ENCODE data around the gene SLC29A3. TPM values are rescaled to one million over a fixed set of nuclear protein-coding genes. Genes with fewer than 3 reads are reported as not detected.
A peak's percentile ranks its signal among the peaks of the same experiment; 100 is the strongest.

The SLC29A3 gene
- polyA plus RNA-seq, 6 donors from 2014 or later, result 4.3 to 14.5 (median 5.4) TPM

DNA sequence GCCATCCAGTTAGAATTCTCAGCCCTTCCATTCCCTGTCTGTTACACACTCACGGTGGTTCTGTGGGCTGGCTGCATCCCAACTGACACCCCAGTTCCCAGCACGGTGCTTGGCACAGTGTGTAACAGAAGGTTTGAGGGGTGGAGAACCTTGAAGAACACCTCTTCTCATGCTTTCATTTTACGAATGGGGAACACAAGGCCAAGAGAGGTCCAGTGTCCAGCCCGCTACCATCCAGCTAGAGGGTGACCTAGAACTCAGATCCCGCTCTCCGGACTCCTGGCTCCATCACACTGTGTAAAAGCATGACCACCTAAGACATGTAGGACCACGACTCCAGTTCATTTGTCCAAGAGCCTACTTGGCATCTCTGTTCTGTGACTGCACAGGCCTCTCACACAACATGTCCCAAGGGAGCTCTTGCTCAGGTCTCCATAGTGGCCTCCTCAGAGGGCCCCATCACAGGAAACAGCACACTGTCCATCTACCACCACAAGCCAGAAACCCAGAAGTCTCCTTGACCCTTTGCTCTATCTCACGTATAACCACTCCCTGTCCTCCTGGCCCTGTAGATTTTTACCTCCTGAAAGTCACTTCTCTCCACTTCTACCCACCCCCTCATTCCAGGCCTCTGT is 74.9 kb downstream of the SLC29A3 start:
- no peaks in the 10 kb centered on the region for H3K36me3 Mint-ChIP-seq
- peak overlapping the region in 1 of 8 donors; percentile 23 for H3K4me3 Mint-ChIP-seq
- peaks cover 35 to 88% (median 74%) of the 10 kb centered on the region in 3 donors for H3K27me3 Mint-ChIP-seq
- H3K9me3 Mint-ChIP-seq, result no peaks in the 10 kb centered on the region
- peaks cover 12 to 13% (median 13%) of the 10 kb centered on the region in 3 donors for H3K4me1 Mint-ChIP-seq
- no peak overlapping the region for H3K27ac Mint-ChIP-seq
- DNase-seq (no peak), ATAC-seq (ENCODE audit: low read depth in 2 of 2) (no peak)

GRCh38 chr10:71394926-71395562 is 76.0 kb downstream of the SLC29A3 start:
- Mint-ChIP-seq H3K9me3 (no peaks in the 10 kb centered on the region), H3K4me1 (peaks cover 12 to 13% (median 13%) of the 10 kb centered on the region in 3 donors), H3K36me3 (no peaks in the 10 kb centered on the region), H3K27ac (peak overlapping the region in 1 of 6 donors; percentile 55), H3K27me3 (peaks cover 41 to 88% (median 78%) of the 10 kb centered on the region in 3 donors), H3K4me3 (peak overlapping the region in 4 of 8 donors; percentile 21 to 84 (median 64))
- ATAC-seq (ENCODE audit: low read depth in 2 of 2) (no peak), DNase-seq (no peak)

DNA sequence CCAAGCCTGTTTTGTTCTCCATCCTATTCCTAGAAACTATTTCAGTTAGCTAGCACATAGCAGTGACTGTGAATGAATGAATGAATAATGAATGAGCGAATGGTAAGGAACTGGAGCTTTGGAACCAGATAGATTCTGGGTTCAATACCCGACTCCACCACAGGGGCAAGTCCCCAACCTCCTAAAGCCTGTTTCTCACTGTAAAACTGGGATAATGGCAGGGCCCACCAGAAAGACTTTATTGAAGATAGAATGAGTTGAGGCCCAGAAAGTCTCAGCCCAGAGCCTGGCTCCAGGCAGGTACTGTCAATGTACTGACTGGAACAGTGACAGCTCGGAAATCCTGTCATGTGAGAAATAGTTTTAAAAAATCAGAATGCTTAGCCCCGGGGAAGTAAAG is 76.6 kb downstream of the SLC29A3 start:
- DNase-seq, result no peak
- Mint-ChIP-seq H3K4me1 (peaks cover 12 to 13% (median 13%) of the 10 kb centered on the region in 3 donors), H3K9me3 (no peaks in the 10 kb centered on the region), H3K4me3 (peak overlapping the region in 7 of 8 donors; percentile 51 to 88 (median 81)), H3K27ac (peak overlapping the region in 1 of 6 donors; percentile 90), H3K27me3 (peaks cover 43 to 85% (median 76%) of the 10 kb centered on the region in 3 donors), H3K36me3 (no peaks in the 10 kb centered on the region)
- no peak for ATAC-seq (ENCODE audit: low read depth in 2 of 2)

DNA sequence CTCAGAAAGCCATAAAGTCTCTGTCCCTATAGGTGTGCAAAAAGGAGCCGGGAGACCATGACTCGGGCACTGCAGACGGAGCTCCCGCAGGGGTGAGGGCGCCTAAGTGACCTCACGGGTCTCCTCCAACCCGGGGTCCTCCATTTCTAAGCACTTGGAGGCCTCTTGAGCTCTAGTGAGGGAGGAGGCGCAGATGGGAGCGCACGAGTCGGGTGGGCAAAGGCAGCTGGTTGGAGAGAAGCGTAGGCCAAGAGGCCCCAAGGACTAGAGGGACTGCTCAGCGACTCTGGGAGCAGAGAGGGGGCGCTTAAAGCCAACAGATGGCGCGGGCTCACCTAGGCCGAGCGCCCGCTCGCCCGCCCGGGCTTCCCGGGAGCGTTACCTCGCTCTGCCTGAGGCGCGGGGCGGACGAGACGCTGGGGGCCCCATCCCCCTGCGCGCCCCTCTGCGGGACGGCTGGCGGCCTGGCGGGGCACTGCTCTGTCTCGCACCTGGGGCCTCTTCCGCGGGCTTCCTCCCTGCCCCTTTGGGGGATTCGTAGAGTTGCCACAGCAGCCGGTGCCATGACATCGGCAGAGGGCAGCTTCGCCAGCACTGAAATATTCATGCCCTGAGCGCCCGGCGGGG is 77.1 kb downstream of the SLC29A3 start:
- H3K36me3 Mint-ChIP-seq, result no peaks in the 10 kb centered on the region
- DNase-seq (peak; percentile 43), ATAC-seq (ENCODE audit: low read depth in 2 of 2) (peak; percentile 68 to 73)
- peaks cover 43 to 80% (median 70%) of the 10 kb centered on the region in 3 donors for H3K27me3 Mint-ChIP-seq
- no peak overlapping the region for H3K27ac Mint-ChIP-seq
- no peaks in the 10 kb centered on the region for H3K9me3 Mint-ChIP-seq
- H3K4me3 Mint-ChIP-seq, result peak overlapping the region; percentile 51 to 88 (median 82)
- peaks cover 12 to 13% (median 13%) of the 10 kb centered on the region in 3 donors for H3K4me1 Mint-ChIP-seq

GRCh38 chr10:71396711-71397295 is 77.7 kb downstream of the SLC29A3 start, which contains the start of gene CDH23:
Gene CDH23 (plus strand): TSS chr10:71396920. CDS start chr10:71439832, 42,912 bp downstream.
- Mint-ChIP-seq H3K36me3 (no peaks in the 10 kb centered on the region), H3K27me3 (peaks cover 37 to 74% (median 64%) of the 10 kb centered on the region in 3 donors), H3K27ac (peak within 1 kb of the TSS in 1 of 6 donors; percentile 90), H3K4me1 (peaks cover 12 to 13% (median 13%) of the 10 kb centered on the region in 3 donors), H3K4me3 (peak within 1 kb of the TSS; percentile 62 to 88 (median 82)), H3K9me3 (no peaks in the 10 kb centered on the region)
- ATAC-seq (ENCODE audit: low read depth in 2 of 2) (peak; percentile 33 to 44), DNase-seq (no peak)

DNA sequence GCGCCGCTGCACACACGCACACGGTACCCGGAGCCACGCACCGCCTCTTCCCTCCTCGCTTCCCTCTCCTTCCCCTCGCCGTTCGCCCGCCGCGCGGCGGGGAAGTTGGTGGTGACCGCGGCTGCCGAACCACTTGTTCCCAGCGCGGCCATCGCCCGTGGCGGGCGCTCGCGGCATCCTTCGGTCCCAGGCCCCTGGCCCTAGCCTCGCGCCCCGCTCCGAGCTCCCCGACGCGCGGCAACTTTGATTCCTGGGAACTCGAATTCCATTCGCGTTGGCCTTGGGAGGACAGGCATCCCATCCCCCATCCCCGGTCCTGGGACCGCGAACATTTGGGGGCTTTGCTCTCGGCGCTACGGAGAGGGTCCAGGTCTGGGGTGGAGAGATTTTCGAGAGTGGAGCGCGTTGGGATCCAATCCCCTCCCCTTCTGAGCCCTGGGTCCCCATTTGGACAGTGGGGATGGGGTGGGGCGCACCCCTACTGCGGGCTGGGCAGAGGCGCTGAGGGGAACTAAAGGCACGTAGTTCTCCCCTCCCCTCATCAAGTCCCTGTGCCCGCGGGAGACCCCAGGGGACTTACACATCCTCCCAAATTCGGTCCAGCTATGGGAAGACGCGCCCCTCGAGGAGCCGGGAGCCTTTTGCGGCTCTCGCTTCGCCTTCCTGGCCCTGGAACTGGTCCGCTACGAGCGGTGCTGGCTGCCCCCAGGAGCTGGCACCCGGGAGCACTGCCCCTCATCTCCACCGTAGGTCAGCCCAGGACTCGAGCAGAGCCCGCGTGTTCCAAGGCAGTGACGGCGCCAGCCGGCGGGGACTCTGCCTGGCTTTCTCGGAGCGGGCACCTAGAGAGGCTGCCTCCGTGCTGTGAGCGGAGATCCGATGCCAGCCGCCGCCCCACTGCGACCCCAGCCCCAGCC is 78.5 kb downstream of the SLC29A3 start:
- Mint-ChIP-seq H3K27me3 (peaks cover 41 to 66% (median 58%) of the 10 kb centered on the region in 3 donors), H3K9me3 (no peaks in the 10 kb centered on the region), H3K36me3 (no peaks in the 10 kb centered on the region), H3K4me3 (peak overlapping the region; percentile 29 to 84 (median 64)), H3K4me1 (peaks cover 12 to 13% (median 13%) of the 10 kb centered on the region in 3 donors), H3K27ac (peak overlapping the region in 1 of 6 donors; percentile 4)
- peak in 1 of 2 donors; percentile 22 for ATAC-seq (ENCODE audit: low read depth in 2 of 2)
- no peak for DNase-seq

DNA sequence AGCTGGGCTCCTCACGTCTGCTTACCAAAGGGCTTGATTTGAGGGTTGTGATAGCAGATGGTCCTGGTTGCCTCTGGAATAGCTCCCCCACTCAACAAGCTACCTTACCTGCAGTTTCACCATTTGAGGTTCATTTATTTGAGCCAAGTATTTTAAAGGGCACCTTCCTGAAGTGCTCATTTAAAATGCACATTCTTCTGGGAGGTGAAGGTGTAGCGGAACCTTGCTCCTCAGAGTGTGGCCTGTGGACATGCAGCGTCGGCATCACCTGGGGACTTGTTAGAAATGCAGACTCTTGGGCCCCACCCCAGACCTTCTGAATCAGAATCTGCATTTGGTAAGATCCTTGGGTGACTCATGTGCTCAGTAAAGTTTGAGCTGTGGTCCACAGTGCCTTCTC is 79.9 kb downstream of the SLC29A3 start:
- no peaks in the 10 kb centered on the region for H3K36me3 Mint-ChIP-seq
- ATAC-seq (ENCODE audit: low read depth in 2 of 2) (no peak), DNase-seq (no peak)
- peaks cover 40 to 52% (median 45%) of the 10 kb centered on the region in 3 donors for H3K27me3 Mint-ChIP-seq
- peak overlapping the region in 4 of 8 donors; percentile 3 to 62 (median 32) for H3K4me3 Mint-ChIP-seq
- peaks cover 12 to 13% (median 13%) of the 10 kb centered on the region in 3 donors for H3K4me1 Mint-ChIP-seq
- no peaks in the 10 kb centered on the region for H3K9me3 Mint-ChIP-seq
- H3K27ac Mint-ChIP-seq, result no peak overlapping the region

- no peak overlapping the region for H3K4me3 Mint-ChIP-seq
- H3K36me3 Mint-ChIP-seq, result no peaks in the 10 kb centered on the region
- peaks cover 12 to 13% (median 13%) of the 10 kb centered on the region in 3 donors for H3K4me1 Mint-ChIP-seq
- peaks cover 36 to 52% (median 41%) of the 10 kb centered on the region in 3 donors for H3K27me3 Mint-ChIP-seq
- ATAC-seq (ENCODE audit: low read depth in 2 of 2) (no peak), DNase-seq (no peak)
- H3K9me3 Mint-ChIP-seq, result peaks cover 0 to 2% (median 0%) of the 10 kb centered on the region in 7 donors
- no peak overlapping the region for H3K27ac Mint-ChIP-seq
These were observed 80.9 kb downstream of the SLC29A3 start for GRCh38 chr10:71399946-71400345.

- Mint-ChIP-seq H3K36me3 (no peaks in the 10 kb centered on the region), H3K27me3 (peaks cover 25 to 43% (median 32%) of the 10 kb centered on the region in 3 donors), H3K9me3 (peaks cover 0 to 2% (median 0%) of the 10 kb centered on the region in 7 donors), H3K4me3 (no peak overlapping the region), H3K27ac (no peak overlapping the region), H3K4me1 (peaks cover 5 to 10% (median 7%) of the 10 kb centered on the region in 3 donors)
- ATAC-seq (ENCODE audit: low read depth in 2 of 2) (no peak), DNase-seq (no peak)
These were observed 82.0 kb downstream of the SLC29A3 start for GRCh38 chr10:71401056-71401455.

GRCh38 chr10:71402005-71402404 is 82.9 kb downstream of the SLC29A3 start:
- Mint-ChIP-seq H3K4me3 (no peak overlapping the region), H3K9me3 (peaks cover 0 to 2% (median 0%) of the 10 kb centered on the region in 7 donors), H3K27ac (no peak overlapping the region), H3K27me3 (peaks cover 27 to 42% (median 32%) of the 10 kb centered on the region in 3 donors), H3K36me3 (no peaks in the 10 kb centered on the region), H3K4me1 (peaks cover 4 to 8% (median 5%) of the 10 kb centered on the region in 3 donors)
- DNase-seq (no peak), ATAC-seq (ENCODE audit: low read depth in 2 of 2) (no peak)

DNA sequence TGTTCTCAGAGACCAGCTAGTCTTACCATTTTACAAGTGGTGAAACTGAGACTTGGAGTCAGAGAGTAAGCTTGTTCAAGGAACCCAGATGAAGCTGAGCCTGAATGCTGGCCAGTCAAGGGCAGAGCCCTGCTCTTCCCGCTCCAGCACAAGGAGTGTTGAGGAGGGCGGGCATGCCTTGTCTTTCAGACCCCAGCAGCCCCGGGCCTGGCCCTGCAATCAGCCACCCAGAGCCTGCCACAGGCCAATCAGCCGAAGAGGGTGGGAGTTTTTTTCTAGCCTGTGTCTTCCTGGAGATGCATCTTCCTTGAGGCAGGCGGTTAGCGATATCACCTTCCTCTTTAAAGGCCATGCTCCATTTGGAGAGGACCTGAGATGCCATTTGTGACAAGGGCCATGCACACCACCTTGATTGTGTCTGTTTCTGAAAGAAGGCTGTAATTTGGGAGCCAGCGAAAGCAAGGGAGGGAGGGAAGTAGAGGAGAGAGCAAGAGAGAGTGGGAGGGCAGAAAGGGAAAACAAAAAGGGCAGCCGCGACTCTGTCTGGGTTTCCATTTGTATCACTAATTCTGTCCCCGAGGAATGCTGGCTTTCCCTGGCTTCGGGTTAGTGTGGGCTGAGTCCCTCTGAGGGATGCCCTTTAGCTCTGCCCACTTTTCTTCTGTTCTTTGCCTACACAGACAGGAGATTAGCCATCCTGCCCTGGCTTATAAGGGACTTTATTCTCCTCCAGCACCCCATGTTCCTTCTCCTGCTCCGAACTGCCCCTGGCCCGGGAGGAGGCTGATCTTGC is 85.6 kb downstream of the SLC29A3 start:
- H3K4me1 Mint-ChIP-seq, result no peaks in the 10 kb centered on the region
- H3K36me3 Mint-ChIP-seq, result no peaks in the 10 kb centered on the region
- H3K9me3 Mint-ChIP-seq, result peaks cover 0 to 4% (median 0%) of the 10 kb centered on the region in 7 donors
- no peak for ATAC-seq (ENCODE audit: low read depth in 2 of 2)
- no peak overlapping the region for H3K27ac Mint-ChIP-seq
- H3K27me3 Mint-ChIP-seq, result peaks cover 14 to 30% (median 24%) of the 10 kb centered on the region in 3 donors
- DNase-seq, result no peak
- H3K4me3 Mint-ChIP-seq, result no peak overlapping the region

GRCh38 chr10:71406878-71407277 is 87.8 kb downstream of the SLC29A3 start:
- DNase-seq (no peak), ATAC-seq (ENCODE audit: low read depth in 2 of 2) (no peak)
- no peak overlapping the region for H3K4me3 Mint-ChIP-seq
- no peaks in the 10 kb centered on the region for H3K4me1 Mint-ChIP-seq
- H3K27ac Mint-ChIP-seq, result no peak overlapping the region
- H3K36me3 Mint-ChIP-seq, result peaks cover 0 to 11% of the 10 kb centered on the region in 2 donors
- H3K27me3 Mint-ChIP-seq, result peaks cover 14 to 26% (median 23%) of the 10 kb centered on the region in 3 donors
- H3K9me3 Mint-ChIP-seq, result peaks cover 0 to 14% (median 8%) of the 10 kb centered on the region in 7 donors
